Tibial nerve (tissue), 3 donors: ENCODE data around the gene PI16.

Experiments used
- CTCF ChIP-seq, 5 experiments: fragments of 200-600 bp in 3 of 5; fragments of 450-650 bp in 2 of 5; sonication (generic) in 3 of 5; IDR thresholded peaks; one replicate each; pipeline ENCODE4 v1.5.1; 2016 to 2019; ENCODE audit warnings: antibody characterized with exemption in 5 of 5, mild to moderate bottlenecking in 3 of 5, moderate library complexity in 2 of 5
- POLR2A ChIP-seq, 2 donors: fragments of 450-650 bp; IDR thresholded peaks; one replicate each; pipeline ENCODE4 v1.6.1; 2017; ENCODE audit warnings: antibody characterized with exemption in 2 of 2, mild to moderate bottlenecking in 2 of 2, moderate library complexity in 2 of 2

GRCh38 chr6:36913082-36913481, 41.5 kb upstream of the PI16 start:
- TF ChIP-seq CTCF (IDR thresholded peaks at IDR 0.05) (no peak), POLR2A (IDR thresholded peaks at IDR 0.05) (no peak)
